ENCODE data around the gene ATXN2L. TPM values are rescaled to one million over a fixed set of nuclear protein-coding genes. Genes with fewer than 3 reads are reported as not detected.
"Not testable (repeated sequence)": the region's sequence is repeated elsewhere in the genome, so short reads cannot be mapped to it uniquely, and the experiment has no call there.

ATXN2L gene
- total and polyA plus RNA-seq, 10 of the 15 experiments (the other 5 are each of a cell fraction or from before 2014, with no cell fraction given): 3.5 to 210 (median 61.1) TPM

DNA sequence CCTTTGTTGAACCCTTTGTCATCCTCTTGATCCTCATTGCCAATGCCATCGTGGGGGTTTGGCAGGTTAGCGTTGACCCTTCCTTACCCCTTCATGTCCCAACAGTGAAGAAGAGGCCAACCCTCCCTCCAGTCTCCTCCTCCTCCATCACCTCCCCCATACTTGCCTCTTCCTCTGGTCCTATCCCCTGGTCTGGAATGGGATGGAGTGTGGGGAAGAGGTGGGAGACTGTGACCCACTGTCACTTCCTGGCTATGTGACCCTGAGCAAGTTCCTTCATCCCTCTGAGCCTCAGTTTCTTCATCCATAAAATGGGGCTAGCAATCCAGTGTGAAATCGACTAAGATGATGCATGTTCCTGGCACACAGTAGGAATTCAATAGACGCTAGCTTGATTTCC is 58.2 kb downstream of the ATXN2L start (continued):
- TF ChIP-seq PBX3 (IDR thresholded peaks at IDR 0.05; ENCODE audit: insufficient replicate concordance, low read depth, low read length) (no peak), MTA2 (IDR thresholded peaks at IDR 0.05; ENCODE audit: low read depth) (no peak), ASH2L (IDR thresholded peaks at IDR 0.05; ENCODE audit: borderline replicate concordance, low read depth) (no peak)

- POLR2A ChIA-PET; H4K20me1 ChIP-seq (ENCODE audit: control insufficient read depth, insufficient read depth); H3K4me2 ChIP-seq (ENCODE audit: control insufficient read depth, insufficient read depth); H3K27me3 ChIP-seq (replicated peaks in 1 of 2; ENCODE audit: control insufficient read depth in 2 of 2, insufficient read depth in 2 of 2, low read length in 1 of 2); H3K9ac ChIP-seq (ENCODE audit: control insufficient read depth, insufficient read depth, low read length); H3K79me2 ChIP-seq (ENCODE audit: control insufficient read depth, insufficient read depth, low read length); ATAC-seq; H3K4me3 ChIP-seq; FAIRE-seq; DNase-seq (ENCODE audit: low read depth, low spot score); H2AFZ ChIP-seq (ENCODE audit: control insufficient read depth, low read depth, low read length); BruUV-seq (replicated peaks); RAD21 ChIA-PET (ENCODE audit: unreplicated experiment); H3K36me3 ChIP-seq (ENCODE audit: control insufficient read depth in 2 of 2, insufficient read depth in 2 of 2, low read length in 1 of 2); intact Hi-C loops (cut with micrococcal nuclease; ENCODE audit: unreplicated experiment); H3K27ac ChIP-seq (ENCODE audit: control insufficient read depth, insufficient read depth); H3K9me3 ChIP-seq (replicated peaks; ENCODE audit: control insufficient read depth, insufficient read depth, low read length): not testable (repeated sequence)
- 71% methylated on average over 4 of the region's 4 CpGs for WGBS (ENCODE audit: insufficient coverage, insufficient replicate concordance, low lambda C conversion rate, missing lambda C conversion rate)
- peaks cover 13% of the 10 kb centered on the region for H3K4me1 ChIP-seq (ENCODE audit: control insufficient read depth, insufficient read depth, low read length)
- in situ Hi-C loops (cut with MboI): loop anchor here (5.0 kb wide), 1 partner anchor 36 kb away; no protein-coding TSS in a partner anchor
- CTCF ChIA-PET: interaction anchor here (1.4 kb wide), 1 partner anchor 64 kb away, joined by 5 read pairs; no protein-coding TSS in a partner anchor
- SMC1A ChIA-PET (ENCODE audit: uncharacterized antibody, unreplicated experiment): interaction anchor here (1.3 kb wide), 1 partner anchor 42 kb away, joined by 3 read pairs; no protein-coding TSS in a partner anchor
These were observed 58.8 kb downstream of the ATXN2L start for GRCh38 chr16:28881565-28881964.

All from GM12878 (cell line).